GM12878 (cell line): ENCODE results near the gene GDAP2. TPM values are rescaled to one million over a fixed set of nuclear protein-coding genes. Genes with fewer than 3 reads are reported as not detected.

ENCODE experiments used
- ATAC-seq: fragments of 200-7000 bp; cut with Tn5 transposase; 3 replicates; pipeline ENCODE4 v1.9.1; 2020; ENCODE audit warnings: mild to moderate bottlenecking, moderate library complexity
- BruUV-seq: library from RNA; stranded (reverse); fragments of 400-500 nt; replicated peaks from 2 replicates; lab custom pipeline; 2021; lab: Mats Ljungman, UMichigan
- CTCF ChIA-PET: fragments of 300-600 bp; sonication (Branson Sonifier 250); formaldehyde crosslinking; extraction: SDS; loops from one replicate; lab custom pipeline; 2021; ENCODE audit warnings: inconsistent platforms; lab: Yijun Ruan, JAX
- POLR2A ChIA-PET: fragments of 350-600 bp; formaldehyde crosslinking; extraction: SDS; loops from one replicate; lab custom pipeline; 2021; ENCODE audit warnings: inconsistent platforms; lab: Charles Lee
- RAD21 ChIA-PET: fragments of 300-600 bp; sonication (Branson Sonifier 250); formaldehyde crosslinking; loops from one replicate; lab custom pipeline; 2023; ENCODE audit warnings: antibody characterized with exemption; ENCODE audit not compliant: unreplicated experiment; lab: Charles Lee
- SMC1A ChIA-PET: fragments of 300-600 bp; sonication (Branson Sonifier 250); formaldehyde crosslinking; loops from one replicate; lab custom pipeline; 2023; ENCODE audit not compliant: unreplicated experiment, uncharacterized antibody; lab: Charles Lee
- DNase-seq: peaks from one replicate; pipeline ENCODE4 v3.0.0-alpha.2; 2011; ENCODE audit warnings: low read depth, low spot score
- FAIRE-seq: peaks from 3 replicates; lab custom pipeline; 2011; peaks lifted over from hg19 to GRCh38; lab: Jason Lieb, UNC
- H2AFZ ChIP-seq: 2 replicates; pipeline ENCODE4 v1.6.0; 2011; ENCODE audit warnings: low read depth, low read length, control low read depth; ENCODE audit not compliant: control insufficient read depth
- H3K27ac ChIP-seq: 2 replicates; pipeline ENCODE4 v1.5.1; 2011; ENCODE audit warnings: control low read depth; ENCODE audit not compliant: control insufficient read depth, insufficient read depth
- H3K27me3 ChIP-seq, 2 experiments: replicated peaks in 1 of 2; 2 replicates each; pipeline versions ENCODE4 v1.6.0 to v1.6.1; 2011; ENCODE audit warnings: low read length in 1 of 2; ENCODE audit not compliant: control insufficient read depth in 2 of 2, insufficient read depth in 2 of 2
- H3K36me3 ChIP-seq, 2 experiments: 2 replicates each; pipeline ENCODE4 v1.5.1; 2011; ENCODE audit warnings: low read length in 1 of 2; ENCODE audit not compliant: control insufficient read depth in 2 of 2, insufficient read depth in 2 of 2
- H3K4me1 ChIP-seq: 2 replicates; pipeline ENCODE4 v1.6.1; 2011; ENCODE audit warnings: mild to moderate bottlenecking, low read length, moderate library complexity, mixed read lengths; ENCODE audit not compliant: control insufficient read depth, insufficient read depth
- H3K4me2 ChIP-seq: 2 replicates; pipeline ENCODE4 v1.6.0; 2011; ENCODE audit warnings: control low read depth; ENCODE audit not compliant: control insufficient read depth, insufficient read depth
- H3K4me3 ChIP-seq: fragments of 200-600 bp; sonication (generic); 2 replicates; pipeline ENCODE4 v1.5.1; 2016
- H3K79me2 ChIP-seq: 2 replicates; pipeline ENCODE4 v1.6.0; 2011; ENCODE audit warnings: low read length; ENCODE audit not compliant: control insufficient read depth, insufficient read depth
- H3K9ac ChIP-seq: 2 replicates; pipeline ENCODE4 v1.8.0; 2011; ENCODE audit warnings: low read length, control low read depth, mixed read lengths; ENCODE audit not compliant: control insufficient read depth, insufficient read depth
- H3K9me3 ChIP-seq: replicated peaks from 3 replicates; pipeline ENCODE4 v1.5.1; 2011; ENCODE audit warnings: mild to moderate bottlenecking, low read length; ENCODE audit not compliant: control insufficient read depth, insufficient read depth
- H4K20me1 ChIP-seq: 2 replicates; pipeline ENCODE4 v1.6.0; 2011; ENCODE audit not compliant: control insufficient read depth, insufficient read depth
- BCL11A ChIP-seq: IDR thresholded peaks from 2 replicates; pipeline ENCODE4 v1.6.1; 2011; ENCODE audit warnings: low read depth, low read length
- BCL3 ChIP-seq: IDR thresholded peaks from 2 replicates; pipeline ENCODE4 v1.6.1; 2011; ENCODE audit warnings: borderline replicate concordance, low read depth, mild to moderate bottlenecking, moderate library complexity, low read length; ENCODE audit not compliant: insufficient read depth, poor library complexity, severe bottlenecking
- FOS ChIP-seq: IDR thresholded peaks from 3 replicates; pipeline ENCODE4 v1.6.1; 2011; ENCODE audit warnings: borderline replicate concordance; ENCODE audit not compliant: insufficient read length; ENCODE audit errors: extremely low read depth
- IKZF1 ChIP-seq: fragments of 450-650 bp; conservative IDR thresholded peaks from 2 replicates; pipeline ENCODE4 v1.6.1; 2017; ENCODE audit warnings: antibody characterized with exemption, mild to moderate bottlenecking
- MYC ChIP-seq: IDR thresholded peaks from 2 replicates; pipeline ENCODE4 v1.6.1; 2011; ENCODE audit warnings: mild to moderate bottlenecking, low read length, moderate library complexity, inconsistent platforms; ENCODE audit not compliant: insufficient read depth, insufficient replicate concordance, insufficient read length, severe bottlenecking
- RBBP5 ChIP-seq: fragments of 200-600 bp; sonication (generic); conservative IDR thresholded peaks from 2 replicates; pipeline ENCODE4 v1.6.1; 2016
- WGBS: methylation state at CpG from one replicate; pipeline ENCODE4 v1.1.6; 2016; ENCODE audit warnings: low lambda C conversion rate; ENCODE audit not compliant: insufficient replicate concordance, insufficient coverage; ENCODE audit errors: missing lambda C conversion rate; 5-methylcytosine and 5-hydroxymethylcytosine counted together
- in situ Hi-C: fragments of 300-500 bp; cut with MboI; formaldehyde crosslinking; loops from 9 replicates; pipeline ENCODE4 v1.14.3; 2018; ENCODE audit warnings: mixed read lengths
- intact Hi-C: fragments of 100-400 bp; cut with micrococcal nuclease; formaldehyde crosslinking; loops from one replicate; pipeline ENCODE4 v1.14.2; 2022; ENCODE audit not compliant: unreplicated experiment
- polyA plus RNA-seq, 11 experiments: library from polyadenylated mRNA; depleted of rRNA in 4 of 11; unstranded in 6 of 11; stranded (reverse) in 5 of 11; fragments of >200 nt; fragmentation: Nextera tagmentation in 4 of 11; fragmentation: Illumina TruSeq in 1 of 11; extraction: Ambion mirVana in 4 of 11; extraction: Trizol in 1 of 11; gene quantifications; 1 replicate in 1 of 11; 2 replicates in 10 of 11; pipeline versions ENCODE4 v1.2.1 to v1.2.3, GENCODE V29; 2011 to 2016; ENCODE audit warnings: inconsistent platforms in 2 of 11, missing spikeins in 2 of 11, low read depth in 1 of 11
- total RNA-seq, 4 experiments: library from RNA; depleted of rRNA in 3 of 4; stranded (reverse); fragments of >200 nt in 3 of 4; fragmentation: Illumina TruSeq in 1 of 4; extraction: Trizol in 1 of 4; gene quantifications; 2 replicates each; pipeline versions ENCODE4 v1.2.1 to v1.2.3, GENCODE V29; 2013 to 2021

GDAP2 gene
- total and polyA plus RNA-seq, 10 of the 15 experiments (the other 5 are each of a cell fraction or from before 2014, with no cell fraction given) = 2.6 to 19.2 (median 11.4) TPM

- TF ChIP-seq MYC (no peak), BCL3 (no peak), FOS (no peak), IKZF1 (no peak), RBBP5 (no peak), BCL11A (no peak)
- TF ChIP-seq, all 136 proteins: peak for 0
- no peak overlapping the region for H2AFZ ChIP-seq
- H3K36me3 ChIP-seq = no peaks in the 10 kb centered on the region
- no peaks in the 10 kb centered on the region for H3K9me3 ChIP-seq
- ChIA-PET CTCF (no interaction called here), SMC1A (no interaction called here), POLR2A (no interaction called here), RAD21 (no interaction called here)
- FAIRE-seq (no peak), ATAC-seq (no peak), DNase-seq (no peak)
- H3K9ac ChIP-seq = no peak overlapping the region
- no peaks in the 10 kb centered on the region for H3K27me3 ChIP-seq
- H3K4me3 ChIP-seq = no peak overlapping the region
- H3K27ac ChIP-seq = no peak overlapping the region
- H3K4me2 ChIP-seq = no peak overlapping the region
- H4K20me1 ChIP-seq = no peaks in the 10 kb centered on the region
- in situ Hi-C loops = loop anchor here (5.0 kb wide), 1 partner anchor 50 kb away; no protein-coding TSS in a partner anchor
- WGBS = 65% methylated on average over 3 of the region's 3 CpGs
- no peaks in the 10 kb centered on the region for H3K4me1 ChIP-seq
- no TSS peak for BruUV-seq
- intact Hi-C loops = no loop called here
- no peaks in the 10 kb centered on the region for H3K79me2 ChIP-seq
These were observed 72.0 kb downstream of the GDAP2 start for GRCh38 chr1:117857418-117857817.
